Measurements from ENCODE around the gene RGS12.

The RGS12 gene

DNA sequence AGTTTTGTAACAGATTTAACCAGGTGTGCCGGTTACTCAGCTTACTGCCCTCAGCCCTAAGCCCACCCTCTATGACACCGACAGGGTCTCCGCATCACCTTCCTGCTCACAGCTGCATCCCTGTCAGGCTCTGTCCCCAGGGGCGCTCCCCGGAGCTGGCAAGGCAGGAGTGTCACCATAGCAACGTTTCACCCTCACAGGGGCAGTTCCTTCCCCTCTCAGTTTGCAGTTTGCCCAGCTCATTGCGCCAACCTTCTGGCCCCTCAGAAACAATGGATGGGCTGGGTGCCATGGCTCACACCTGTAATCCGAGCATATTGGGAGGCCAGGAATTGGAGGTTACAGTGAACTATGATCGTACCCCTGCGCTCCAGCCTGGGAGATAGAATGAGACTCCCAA lies 42.6 kb downstream of the RGS12 start:
- DNase-seq (ENCODE audit: low spot score), result no peak

DNA sequence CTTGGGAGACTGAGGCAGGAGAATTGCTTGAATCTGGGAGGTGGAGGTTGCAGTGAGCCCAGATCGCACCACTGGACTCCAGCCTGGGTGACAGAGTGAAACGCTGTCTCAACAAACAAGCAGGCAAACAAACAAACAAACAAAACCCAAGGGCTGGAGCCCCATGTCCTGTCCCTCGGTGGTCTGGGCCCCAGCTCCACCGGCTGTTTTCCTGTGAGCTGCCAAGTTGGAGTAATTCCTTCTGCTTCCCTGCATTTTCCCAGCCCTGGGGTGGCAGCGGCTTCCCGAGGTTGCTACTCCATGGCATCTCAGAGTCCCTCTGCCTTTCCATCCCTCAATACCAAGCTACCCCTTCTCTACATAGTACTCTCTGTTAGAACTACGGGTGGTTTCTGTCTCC lies 43.2 kb downstream of the RGS12 start:
- no peak for DNase-seq (ENCODE audit: low spot score)

GRCh38 chr4:3336382-3337356 lies 43.8 kb downstream of the RGS12 start:
- DNase-seq (ENCODE audit: low spot score), result no peak

DNA sequence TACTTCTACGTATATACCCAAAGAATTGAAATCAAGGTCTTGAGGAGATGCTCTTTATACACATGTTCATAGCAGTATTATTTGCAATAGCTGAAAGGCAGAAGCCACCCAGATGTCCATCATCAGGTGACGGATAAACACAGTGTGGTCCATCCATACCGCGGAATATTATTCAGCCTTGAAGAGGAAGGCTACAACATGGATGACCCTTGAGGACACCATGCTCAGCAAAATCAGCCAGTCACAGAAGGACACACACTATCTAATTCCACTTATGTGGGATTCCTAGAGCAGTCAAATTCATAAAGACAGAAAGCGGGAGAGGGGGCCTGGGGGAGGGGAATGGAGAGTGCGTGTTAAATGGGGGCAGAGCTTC lies 44.5 kb downstream of the RGS12 start:
- DNase-seq (ENCODE audit: low spot score), result no peak

- no peak for DNase-seq (ENCODE audit: low spot score)
These were observed 45.0 kb downstream of the RGS12 start for GRCh38 chr4:3337811-3338210.

GRCh38 chr4:3338321-3338838 lies 45.6 kb downstream of the RGS12 start:
- DNase-seq (ENCODE audit: low spot score), result no peak

DNA sequence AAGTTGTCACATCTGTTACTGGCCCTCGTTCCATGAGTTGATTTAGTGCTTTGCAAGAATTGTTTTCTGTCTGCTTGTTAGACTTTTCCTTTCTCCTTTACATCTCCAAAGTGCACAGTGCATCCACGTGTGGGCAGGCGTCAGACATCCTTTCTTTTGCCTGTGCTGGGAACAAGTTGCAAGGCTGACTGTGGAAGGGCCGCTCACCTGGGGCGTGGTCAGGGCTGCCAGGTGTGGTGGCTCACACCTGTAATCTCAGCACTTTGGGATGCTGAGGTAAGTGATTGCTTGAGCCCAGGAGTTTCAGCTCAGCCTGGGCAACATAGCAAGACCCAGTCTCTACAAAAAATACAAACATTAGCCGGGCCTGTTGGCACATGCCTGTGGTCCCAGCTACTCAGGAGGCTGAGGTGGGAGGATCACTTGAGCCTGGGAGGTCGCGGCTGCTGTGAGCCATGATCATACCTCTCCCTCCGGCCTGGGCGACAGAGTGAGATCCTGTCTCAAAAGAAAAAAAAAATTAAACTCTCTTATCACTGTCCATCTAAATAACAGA lies 46.2 kb downstream of the RGS12 start:
- DNase-seq (ENCODE audit: low spot score), result no peak

DNA sequence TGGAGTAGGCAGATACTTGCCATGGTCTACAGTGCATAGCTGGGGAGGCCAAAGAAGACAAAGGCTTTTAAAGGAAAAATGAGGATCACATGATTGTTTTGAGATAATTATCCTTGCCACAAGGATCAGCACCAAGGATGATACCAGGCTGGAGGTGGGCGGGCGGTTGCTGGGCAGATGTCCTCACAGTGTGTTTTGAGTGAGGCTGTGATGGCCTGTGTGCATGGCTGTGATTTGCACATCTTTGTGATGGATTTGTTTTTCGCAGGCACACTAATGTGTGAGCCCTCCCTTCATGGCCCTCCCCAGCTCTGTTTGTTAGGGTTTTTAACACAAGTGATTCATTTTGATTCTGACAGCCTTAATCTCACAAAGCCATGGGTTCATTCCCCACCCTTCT lies 46.8 kb downstream of the RGS12 start:
- DNase-seq (ENCODE audit: low spot score), result no peak

GRCh38 chr4:3340038-3340699 lies 47.3 kb downstream of the RGS12 start:
- DNase-seq (ENCODE audit: low spot score), result no peak

DNA sequence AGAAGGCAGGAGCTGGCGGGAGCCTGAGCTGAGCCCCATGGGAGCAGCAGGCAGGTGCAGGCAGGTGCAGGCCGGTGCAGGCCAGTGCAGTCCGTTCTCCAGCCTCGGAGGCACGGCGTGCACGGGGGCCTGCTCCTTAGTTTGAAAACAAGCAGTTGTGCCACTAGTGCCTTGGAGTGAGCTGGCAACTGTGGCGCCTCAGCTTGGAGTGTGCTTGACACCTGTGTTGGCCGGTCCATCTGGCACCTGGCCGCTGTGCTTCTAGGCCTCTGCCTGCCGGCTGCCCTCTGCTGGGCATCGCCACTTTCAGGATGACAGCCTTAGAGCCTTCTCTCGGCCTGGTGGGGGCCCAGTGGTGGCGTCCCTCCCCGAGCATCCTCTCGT lies 47.9 kb downstream of the RGS12 start:
- no peak for DNase-seq (ENCODE audit: low spot score)

- DNase-seq (ENCODE audit: low spot score), result no peak
These were observed 48.9 kb downstream of the RGS12 start for GRCh38 chr4:3341760-3342159.

DNA sequence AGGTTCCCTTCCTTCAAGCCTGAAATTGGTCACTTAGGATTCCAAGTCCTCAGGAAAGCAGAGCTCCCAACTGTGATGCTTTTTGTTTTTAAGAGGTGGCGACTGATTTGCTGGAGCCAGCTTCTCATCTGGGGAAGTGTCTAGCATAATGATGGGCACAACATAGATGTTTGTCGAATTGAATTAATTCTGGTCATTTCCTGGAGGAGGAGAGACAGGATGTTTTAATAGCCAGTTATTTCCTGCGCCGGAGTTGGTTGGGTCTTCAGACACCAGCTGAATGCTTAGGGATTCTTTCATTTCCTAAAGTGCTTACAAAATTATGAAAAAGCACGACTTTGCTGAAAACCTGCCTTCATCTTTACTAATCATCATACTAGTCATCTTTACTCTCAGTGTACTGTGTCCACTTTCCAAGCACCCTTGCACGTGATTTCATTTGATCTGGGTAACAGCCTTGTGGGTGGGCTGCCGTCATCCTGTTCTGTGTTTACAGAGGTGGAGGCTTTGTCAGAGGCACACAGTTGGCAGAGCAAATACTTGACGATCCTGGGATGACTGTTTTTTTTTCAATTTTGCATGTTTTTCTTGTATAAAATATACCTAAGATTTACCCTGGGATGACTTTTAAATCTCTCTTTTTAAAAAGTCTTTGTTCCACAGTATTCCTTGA lies 49.5 kb downstream of the RGS12 start:
- peak; percentile 63 for DNase-seq (ENCODE audit: low spot score)
